H9 (cell line): Measurements from ENCODE around the gene RTP4. TPM values are rescaled to one million over a fixed set of nuclear protein-coding genes. Genes with fewer than 3 reads are reported as not detected.

Experiments used
- DNase-seq: peaks from one replicate; pipeline ENCODE4 v3.0.0-alpha.2; 2017
- H2AFZ ChIP-seq: one replicate; pipeline ENCODE4 v1.6.1; 2013; ENCODE audit warnings: mild to moderate bottlenecking, low read length, control low read depth, moderate library complexity
- H2AK5ac ChIP-seq: 2 replicates; pipeline ENCODE4 v1.6.1; 2013; ENCODE audit warnings: low read length, control low read depth, mixed read lengths; ENCODE audit not compliant: insufficient read length
- H2BK120ac ChIP-seq: one replicate; pipeline ENCODE4 v1.6.1; 2013; ENCODE audit warnings: low read depth, mild to moderate bottlenecking, low read length, control low read depth, inconsistent platforms; ENCODE audit not compliant: poor library complexity, severe bottlenecking
- H2BK12ac ChIP-seq: 2 replicates; pipeline ENCODE4 v1.6.1; 2013; ENCODE audit warnings: low read length, control low read depth, mixed read lengths, low read depth; ENCODE audit not compliant: insufficient read length
- H2BK15ac ChIP-seq: 2 replicates; pipeline ENCODE4 v1.6.1; 2013; ENCODE audit warnings: low read depth, low read length, control low read depth
- H2BK20ac ChIP-seq: one replicate; pipeline ENCODE4 v1.6.1; 2013; ENCODE audit warnings: low read depth, mild to moderate bottlenecking, low read length, control low read depth, inconsistent platforms; ENCODE audit not compliant: poor library complexity, severe bottlenecking
- H2BK5ac ChIP-seq: 2 replicates; pipeline ENCODE4 v1.6.1; 2013; ENCODE audit warnings: low read length, control low read depth, mixed read lengths; ENCODE audit not compliant: insufficient read length
- H3K14ac ChIP-seq: 2 replicates; pipeline ENCODE4 v1.6.1; 2013; ENCODE audit warnings: low read length, control low read depth; ENCODE audit not compliant: insufficient read depth
- H3K18ac ChIP-seq: 2 replicates; pipeline ENCODE4 v1.6.1; 2013; ENCODE audit warnings: low read depth, mild to moderate bottlenecking, mixed read lengths, low read length, control low read depth; ENCODE audit not compliant: insufficient read length
- H3K23ac ChIP-seq: 2 replicates; pipeline ENCODE4 v1.6.1; 2013; ENCODE audit warnings: low read length, control low read depth, mixed read lengths, low read depth; ENCODE audit not compliant: insufficient read length
- H3K23me2 ChIP-seq: 2 replicates; pipeline ENCODE4 v1.6.1; 2013; ENCODE audit warnings: low read depth, mild to moderate bottlenecking, mixed read lengths, low read length, control low read depth; ENCODE audit not compliant: insufficient read length, poor library complexity, severe bottlenecking
- H3K27ac ChIP-seq: 2 replicates; pipeline ENCODE4 v1.5.1; 2013; ENCODE audit warnings: low read length, control low read depth, mixed read lengths, low read depth; ENCODE audit not compliant: insufficient read length
- H3K27me3 ChIP-seq: 2 replicates; pipeline ENCODE4 v1.6.1; 2013; ENCODE audit warnings: low read length, control low read depth, inconsistent platforms; ENCODE audit not compliant: insufficient read depth
- H3K4ac ChIP-seq: 2 replicates; pipeline ENCODE4 v1.6.1; 2013; ENCODE audit warnings: low read depth, mild to moderate bottlenecking, control low read depth, inconsistent platforms, low read length, moderate library complexity
- H3K4me1 ChIP-seq: 2 replicates; pipeline ENCODE4 v1.6.1; 2013; ENCODE audit warnings: low read length, control low read depth, inconsistent platforms; ENCODE audit not compliant: insufficient read depth
- H3K4me2 ChIP-seq: 2 replicates; pipeline ENCODE4 v1.6.1; 2013; ENCODE audit warnings: low read length, control low read depth, mixed read lengths; ENCODE audit not compliant: insufficient read length, insufficient read depth
- H3K56ac ChIP-seq: 2 replicates; pipeline ENCODE4 v1.6.1; 2013; ENCODE audit warnings: low read depth, mild to moderate bottlenecking, mixed read lengths, low read length, control low read depth; ENCODE audit not compliant: insufficient read length
- H3K79me1 ChIP-seq: 2 replicates; pipeline ENCODE4 v1.6.1; 2013; ENCODE audit warnings: low read depth, mild to moderate bottlenecking, moderate library complexity, low read length, control low read depth, inconsistent platforms; ENCODE audit not compliant: insufficient read depth, poor library complexity, severe bottlenecking
- H3K79me2 ChIP-seq: 2 replicates; pipeline ENCODE4 v1.6.1; 2013; ENCODE audit warnings: low read length, control low read depth, inconsistent platforms; ENCODE audit not compliant: insufficient read depth
- H3K9ac ChIP-seq: 2 replicates; pipeline ENCODE4 v1.6.1; 2013; ENCODE audit warnings: low read length, control low read depth, mixed read lengths; ENCODE audit not compliant: insufficient read length; ENCODE audit errors: extremely low read depth
- H3K9me3 ChIP-seq: one replicate; pipeline ENCODE4 v1.6.1; 2013; ENCODE audit warnings: low read depth, low read length, inconsistent platforms; ENCODE audit not compliant: control insufficient read depth
- H3T11ph ChIP-seq: one replicate; pipeline ENCODE4 v1.6.1; 2013; ENCODE audit warnings: mild to moderate bottlenecking, low read length, control low read depth, inconsistent platforms
- H4K20me1 ChIP-seq: one replicate; pipeline ENCODE4 v1.6.1; 2013; ENCODE audit not compliant: control insufficient read depth, insufficient read length, insufficient read depth
- H4K5ac ChIP-seq: 2 replicates; pipeline ENCODE4 v1.6.1; 2013; ENCODE audit warnings: low read depth, mild to moderate bottlenecking, mixed read lengths, low read length, control low read depth; ENCODE audit not compliant: insufficient read length
- H4K8ac ChIP-seq: replicated peaks from 2 replicates; pipeline ENCODE4 v1.6.1; 2013; ENCODE audit warnings: low read length, control low read depth, mixed read lengths, low read depth; ENCODE audit not compliant: insufficient read length
- H4K91ac ChIP-seq: 2 replicates; pipeline ENCODE4 v1.6.1; 2013; ENCODE audit warnings: low read depth, mild to moderate bottlenecking, moderate library complexity, mixed read lengths, low read length, control low read depth; ENCODE audit not compliant: insufficient read length
- H3K27ac Mint-ChIP-seq, 3 experiments: 2 replicates in 2 of 3; 3 replicates in 1 of 3; pipeline ENCODE4 v1.8.0; 2020 to 2021; ENCODE audit warnings: mixed read lengths in 3 of 3, mild to moderate bottlenecking in 1 of 3, moderate library complexity in 1 of 3
- H3K27me3 Mint-ChIP-seq: 2 replicates; pipeline ENCODE4 v1.8.0; 2021; ENCODE audit warnings: low read depth, mild to moderate bottlenecking, moderate library complexity, mixed read lengths
- H3K36me3 Mint-ChIP-seq, 3 experiments: 2 replicates in 2 of 3; 3 replicates in 1 of 3; pipeline ENCODE4 v1.8.0; 2020 to 2021; ENCODE audit warnings: low read depth in 3 of 3, mixed read lengths in 3 of 3; ENCODE audit not compliant: insufficient read depth in 1 of 3
- H3K4me1 Mint-ChIP-seq, 2 experiments: 2 replicates each; pipeline ENCODE4 v1.8.0; 2020; ENCODE audit warnings: mixed read lengths in 2 of 2
- H3K4me3 Mint-ChIP-seq, 2 experiments: 2 replicates in 1 of 2; 3 replicates in 1 of 2; pipeline ENCODE4 v1.8.0; 2020 to 2021; ENCODE audit warnings: mild to moderate bottlenecking in 2 of 2, mixed read lengths in 2 of 2, moderate library complexity in 1 of 2
- H3K9me3 Mint-ChIP-seq, 2 experiments: 2 replicates in 1 of 2; 3 replicates in 1 of 2; pipeline ENCODE4 v1.8.0; 2020; ENCODE audit warnings: mild to moderate bottlenecking in 2 of 2, mixed read lengths in 2 of 2, moderate library complexity in 1 of 2
- CTCF ChIP-seq: fragments of 200-600 bp; sonication (generic); conservative IDR thresholded peaks from 3 replicates; pipeline ENCODE4 v1.8.0; 2021; ENCODE audit warnings: antibody characterized with exemption, mild to moderate bottlenecking
- WGBS: extraction: QIAGEN DNeasy Blood & Tissue Kit; methylation state at CpG from one replicate; pipeline ENCODE4 v1.1.7; 2013; ENCODE audit warnings: missing lambda C conversion rate, low lambda C conversion rate, mixed read lengths; ENCODE audit not compliant: insufficient read length; ENCODE audit errors: extremely low coverage; 5-methylcytosine and 5-hydroxymethylcytosine counted together
- total RNA-seq: library from RNA; stranded (reverse); gene quantifications from 2 replicates; pipeline ENCODE4 v1.2.1, GENCODE V29; 2021

Gene RTP4
- total RNA-seq, 1 experiment from 2014 or later: not detected

- no CpG with 5 or more reads among the region's 3 CpGs for WGBS
- Histone ChIP-seq H3K9me3 (no peaks in the 10 kb centered on the region), H2BK15ac (no peak overlapping the region), H3K27me3 (no peaks in the 10 kb centered on the region), H4K91ac (no peak overlapping the region), H4K20me1 (no peaks in the 10 kb centered on the region), H2BK5ac (no peak overlapping the region), H3K27ac (no peak overlapping the region), H3K9ac (no peak overlapping the region), H3K4me2 (no peak overlapping the region), H3K56ac (no peak overlapping the region), H2AFZ (no peak overlapping the region), H4K5ac (no peak overlapping the region), H3K18ac (no peak overlapping the region), H2BK12ac (no peak overlapping the region), H3K4ac (no peak overlapping the region), H3K23ac (no peak overlapping the region), H2AK5ac (no peak overlapping the region), H4K8ac (no peak overlapping the region), H3K14ac (no peak overlapping the region), H3T11ph (no peak overlapping the region), H2BK20ac (no peak overlapping the region), H2BK120ac (no peak overlapping the region), H3K79me1 (no peaks in the 10 kb centered on the region), H3K79me2 (no peaks in the 10 kb centered on the region), H3K4me1 (0 out of 2 replicates have a peak, but pooled peaks cover 2% of the 10 kb centered on the region), H3K23me2 (no peaks in the 10 kb centered on the region)
- no peak overlapping the region for H3K27ac Mint-ChIP-seq
- H3K4me1 Mint-ChIP-seq: peaks cover 0 to 3% of the 10 kb centered on the region in 2 experiments; a peak in 1 of 4 replicates
- H3K36me3 Mint-ChIP-seq: no peaks in the 10 kb centered on the region
- no peaks in the 10 kb centered on the region; the same call in 1 of the 2 replicates for H3K27me3 Mint-ChIP-seq
- TF ChIP-seq CTCF: no peak
- no peak overlapping the region for H3K4me3 Mint-ChIP-seq
- H3K9me3 Mint-ChIP-seq: no peaks in the 10 kb centered on the region
- DNase-seq: no peak
Observed at GRCh38 chr3:187400756-187401155, 32.6 kb downstream of the RTP4 start.
